Omental fat pad (tissue), 4 donors: Measurements from ENCODE around the gene FAM163A. TPM values are rescaled to one million over a fixed set of nuclear protein-coding genes. Genes with fewer than 3 reads are reported as not detected.

Experiments used
- ATAC-seq: fragments of 150-250 bp; one replicate; pipeline ENCODE4 v1.9.1; 2016; ENCODE audit warnings: mild to moderate bottlenecking, moderate library complexity; ENCODE audit not compliant: low FRiP score
- DNase-seq: peaks from one replicate; pipeline ENCODE4 v3.0.0-alpha.2; 2019; ENCODE audit warnings: low spot score
- CTCF ChIP-seq, 3 donors: fragments of 450-650 bp; IDR thresholded peaks; one replicate each; pipeline ENCODE4 v1.5.1; 2016 to 2017; ENCODE audit warnings: antibody characterized with exemption in 3 of 3, mild to moderate bottlenecking in 3 of 3, moderate library complexity in 2 of 3
- total RNA-seq, 4 donors: library from RNA; depleted of rRNA; stranded (reverse); fragments of >200 nt; gene quantifications; one replicate each; pipeline ENCODE4 v1.1.0, GENCODE V29; 2016

FAM163A gene
- total RNA-seq, 4 donors from 2014 or later: 0.13 to 0.56 TPM; not detected in 2

- no peak for ATAC-seq
- no peak for DNase-seq
- no peak for TF ChIP-seq CTCF (IDR thresholded peaks at IDR 0.05)
Measured at GRCh38 chr1:179775009-179775408, 31.9 kb downstream of the FAM163A start.

- no peak for ATAC-seq
- TF ChIP-seq CTCF (IDR thresholded peaks at IDR 0.05): no peak
- no peak for DNase-seq
Measured at GRCh38 chr1:179776831-179777230, 33.7 kb downstream of the FAM163A start.

GRCh38 chr1:179777731-179778130, 34.6 kb downstream of the FAM163A start:
- ATAC-seq (no peak), DNase-seq (no peak)
- TF ChIP-seq CTCF (IDR thresholded peaks at IDR 0.05): no peak

- no peak for ATAC-seq
- no peak for DNase-seq
- TF ChIP-seq CTCF (IDR thresholded peaks at IDR 0.05): no peak
Measured at GRCh38 chr1:179779645-179780272, 36.7 kb downstream of the FAM163A start.

GRCh38 chr1:179781962-179782361, 38.9 kb downstream of the FAM163A start:
- ATAC-seq: peak; percentile 41
- no peak for TF ChIP-seq CTCF (IDR thresholded peaks at IDR 0.05)
- DNase-seq: no peak

GRCh38 chr1:179785031-179785431, 41.9 kb downstream of the FAM163A start:
- TF ChIP-seq CTCF (IDR thresholded peaks at IDR 0.05): no peak
- ATAC-seq (peak; percentile 80), DNase-seq (no peak)

- ATAC-seq: no peak
- DNase-seq: no peak
Measured at GRCh38 chr1:179785728-179786127, 42.6 kb downstream of the FAM163A start.

More at GRCh38 chr1:179785728-179786127, 42.6 kb downstream of the FAM163A start:
- TF ChIP-seq CTCF (IDR thresholded peaks at IDR 0.05): no peak
